Fibroblast of the conjunctiva (primary cell): Measurements from ENCODE around the gene SCGB1D1.
A peak's percentile ranks its signal among the peaks of the same experiment; 100 is the strongest.
"Not testable (repeated sequence)": the region's sequence is repeated elsewhere in the genome, so short reads cannot be mapped to it uniquely, and the experiment has no call there.

Experiments
- DNase-seq: peaks from one replicate; pipeline ENCODE4 v3.0.0-alpha.2; 2010; ENCODE audit warnings: low read depth

SCGB1D1 gene

GRCh38 chr11:62166371-62166770 is 23.6 kb upstream of the SCGB1D1 start:
- no peak for DNase-seq

DNA sequence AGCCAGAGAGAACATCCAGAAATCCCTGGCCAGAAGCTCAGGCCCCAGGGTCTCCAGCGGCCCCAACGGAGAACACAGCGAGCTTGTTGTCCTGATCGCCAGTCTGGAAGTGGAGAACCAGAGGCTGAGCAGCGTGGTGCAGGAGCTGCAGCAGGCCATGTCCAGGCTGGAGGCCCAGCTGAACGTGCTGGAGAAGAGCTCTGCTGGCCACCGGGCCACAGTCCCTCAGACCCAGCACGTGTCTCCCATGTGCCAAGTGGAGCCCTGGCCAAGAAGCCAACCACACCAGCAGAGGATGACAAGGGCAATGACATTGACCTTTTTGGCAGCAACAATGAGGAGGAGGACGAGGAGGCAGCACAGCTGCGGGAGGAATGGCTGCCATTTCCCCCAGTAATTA is 20.6 kb upstream of the SCGB1D1 start:
- no peak for DNase-seq

DNA sequence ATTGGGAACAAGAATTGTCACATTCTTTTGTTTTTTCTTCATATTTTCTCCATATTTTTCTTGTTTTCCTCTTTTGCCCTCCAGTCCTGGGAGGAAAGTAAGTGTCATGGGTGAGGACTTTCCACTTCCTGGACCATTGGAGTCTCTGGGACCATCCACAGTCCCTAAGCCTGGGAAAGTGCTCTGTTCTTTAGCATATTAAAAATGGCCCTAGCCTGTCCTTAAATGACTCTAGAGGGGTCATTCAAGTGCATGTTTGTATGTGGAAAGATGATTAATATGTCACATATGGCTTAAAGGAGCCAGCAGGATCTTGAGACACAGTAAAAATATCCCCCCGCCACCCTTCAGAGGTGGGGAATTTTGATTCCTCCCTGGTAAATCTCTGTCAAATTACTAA is 20.1 kb upstream of the SCGB1D1 start:
- no peak for DNase-seq

GRCh38 chr11:62171261-62171723 is 18.7 kb upstream of the SCGB1D1 start:
- DNase-seq = peak; percentile 68

DNA sequence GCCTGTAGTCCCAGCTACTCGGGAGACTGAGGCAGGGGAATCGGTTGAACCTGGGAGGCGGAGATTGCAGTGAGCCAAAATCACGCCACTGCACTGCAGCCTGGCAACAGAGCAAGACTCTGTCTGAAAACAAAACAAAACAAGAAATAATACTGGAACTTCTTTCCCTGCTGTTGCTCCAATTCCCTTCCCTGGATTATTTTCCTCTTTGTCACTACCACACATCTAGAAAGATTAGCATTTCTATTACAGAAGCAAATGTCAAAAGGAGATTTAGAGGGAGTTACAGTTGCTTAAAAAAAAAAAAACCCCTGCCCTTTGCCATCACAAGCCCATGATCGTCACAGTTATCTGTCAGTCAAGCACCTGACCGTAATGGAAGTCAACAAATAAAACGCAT is 17.7 kb upstream of the SCGB1D1 start:
- no peak for DNase-seq

GRCh38 chr11:62176766-62177165 is 13.2 kb upstream of the SCGB1D1 start:
- DNase-seq = no peak

- no peak for DNase-seq
Measured at GRCh38 chr11:62179995-62180394, 10.0 kb upstream of the SCGB1D1 start.

DNA sequence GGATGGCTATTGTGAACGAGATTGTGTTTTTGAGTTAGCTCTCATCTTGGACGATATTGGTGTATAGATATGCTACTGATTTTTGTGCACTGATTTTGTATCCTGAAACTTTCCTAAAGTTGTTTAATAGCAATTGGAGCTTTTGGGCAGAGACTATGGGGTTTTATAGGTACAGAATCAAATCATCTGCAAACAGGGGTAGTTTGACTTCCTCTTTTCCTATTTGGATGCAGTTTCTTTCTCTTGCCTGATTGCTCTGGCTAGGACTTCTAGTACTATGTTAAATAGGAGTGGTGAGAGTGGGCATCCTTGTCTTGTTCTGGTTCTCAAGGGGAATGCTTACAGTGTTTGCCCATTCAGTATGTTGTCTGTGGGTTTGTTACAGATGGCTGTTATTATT is 8.9 kb upstream of the SCGB1D1 start:
- no peak for DNase-seq

DNA sequence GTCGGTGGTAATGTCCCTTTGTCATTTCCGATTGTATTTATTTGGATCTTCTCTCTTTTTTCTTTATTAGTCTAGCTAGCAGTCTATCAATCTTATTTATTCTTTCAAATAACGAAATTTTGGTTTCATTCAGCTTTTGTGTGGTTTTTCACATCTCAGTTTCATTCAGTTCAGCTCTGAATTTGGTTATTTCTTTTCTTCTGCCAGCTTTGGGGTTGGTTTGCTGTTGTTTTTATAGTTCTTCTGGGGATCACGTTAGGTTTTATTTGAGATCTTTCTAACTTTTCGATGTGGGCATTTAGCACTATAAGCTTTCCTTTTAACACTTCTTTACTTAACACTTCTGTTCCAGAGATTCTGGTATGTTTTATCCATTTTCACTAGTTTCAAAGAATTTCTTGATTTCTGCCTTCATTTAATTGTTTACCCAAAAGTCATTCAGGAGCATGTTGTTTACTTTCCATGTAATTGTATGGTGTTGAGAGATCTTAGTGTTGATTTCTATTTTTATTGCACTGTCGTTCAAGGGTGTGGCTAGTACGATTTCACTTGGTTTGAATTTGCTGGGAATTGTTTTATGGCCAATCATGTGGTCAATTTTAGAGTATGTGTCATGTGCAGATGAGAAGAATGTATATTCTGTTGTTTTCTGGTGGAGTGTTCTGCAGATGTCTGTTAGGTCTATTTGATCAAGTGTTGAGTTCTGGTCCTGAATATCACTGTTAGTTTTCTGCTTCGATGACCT is 7.7 kb upstream of the SCGB1D1 start:
- DNase-seq = no peak

GRCh38 chr11:62186195-62186594 is 3.8 kb upstream of the SCGB1D1 start:
- no peak for DNase-seq

- no peak for DNase-seq
Measured at GRCh38 chr11:62193952-62194351, 3.9 kb downstream of the SCGB1D1 start.

- DNase-seq = not testable (repeated sequence)
Measured at GRCh38 chr11:62195010-62195409, 5.0 kb downstream of the SCGB1D1 start.

- DNase-seq = no peak
Measured at GRCh38 chr11:62195945-62196344, 5.9 kb downstream of the SCGB1D1 start.

DNA sequence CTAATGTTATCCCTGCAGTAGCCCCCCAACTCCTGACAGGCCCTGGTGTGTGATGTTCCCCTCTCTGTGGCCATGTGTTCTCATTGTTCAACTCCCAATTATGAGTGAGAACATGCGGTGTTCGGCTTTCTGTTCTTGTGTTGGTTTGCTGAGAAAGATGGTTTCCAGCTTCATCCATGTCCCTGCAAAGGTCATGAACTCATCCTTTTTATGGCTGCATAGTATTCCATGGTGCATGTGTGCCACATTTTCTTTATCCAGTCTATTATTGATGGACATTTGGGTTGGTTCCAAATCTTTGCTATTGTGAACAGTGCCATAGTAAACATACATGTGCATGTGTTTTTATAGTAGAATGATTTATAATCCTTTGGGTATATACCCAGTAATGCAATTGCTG is 7.4 kb downstream of the SCGB1D1 start:
- not testable (repeated sequence) for DNase-seq

DNA sequence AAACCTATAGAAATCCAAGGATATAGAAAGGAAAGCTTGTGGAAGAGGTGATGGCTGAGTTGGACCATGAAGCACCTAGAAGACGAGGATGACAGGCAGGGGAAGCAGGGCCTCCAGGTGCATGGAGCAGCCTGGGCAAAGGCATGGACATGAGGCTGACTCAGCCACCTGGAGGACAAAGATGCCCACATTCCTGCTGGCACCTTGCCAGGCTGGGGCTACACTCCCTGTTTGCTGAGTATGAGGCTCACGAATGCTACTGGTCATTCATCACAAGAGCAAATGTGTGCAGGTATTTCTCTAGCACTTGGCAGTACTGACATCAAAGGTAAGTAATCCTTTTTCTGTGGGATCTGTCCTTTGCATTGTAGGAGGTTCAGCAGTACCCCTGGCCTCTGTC is 11.4 kb downstream of the SCGB1D1 start:
- no peak for DNase-seq

- DNase-seq = no peak
Measured at GRCh38 chr11:62202910-62203309, 12.9 kb downstream of the SCGB1D1 start.

DNA sequence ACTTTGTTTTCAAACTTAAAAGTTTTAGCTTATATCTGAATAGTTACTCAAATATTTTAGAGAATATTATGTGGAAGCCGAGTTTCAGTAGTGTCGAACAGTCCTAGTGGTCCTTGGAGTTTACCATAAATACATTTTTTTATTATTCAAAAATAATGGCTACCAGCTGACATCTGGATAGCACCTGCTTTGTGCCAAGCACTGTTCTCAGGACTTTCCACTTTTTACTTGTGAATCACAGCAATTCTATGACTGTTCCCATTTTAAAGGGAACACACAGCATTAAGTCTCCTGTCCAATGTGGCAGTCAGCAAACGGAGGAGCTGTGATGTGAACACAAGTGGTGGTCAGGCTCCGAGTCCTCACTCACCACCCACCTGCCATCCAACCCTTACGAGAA is 14.4 kb downstream of the SCGB1D1 start:
- DNase-seq = no peak

DNA sequence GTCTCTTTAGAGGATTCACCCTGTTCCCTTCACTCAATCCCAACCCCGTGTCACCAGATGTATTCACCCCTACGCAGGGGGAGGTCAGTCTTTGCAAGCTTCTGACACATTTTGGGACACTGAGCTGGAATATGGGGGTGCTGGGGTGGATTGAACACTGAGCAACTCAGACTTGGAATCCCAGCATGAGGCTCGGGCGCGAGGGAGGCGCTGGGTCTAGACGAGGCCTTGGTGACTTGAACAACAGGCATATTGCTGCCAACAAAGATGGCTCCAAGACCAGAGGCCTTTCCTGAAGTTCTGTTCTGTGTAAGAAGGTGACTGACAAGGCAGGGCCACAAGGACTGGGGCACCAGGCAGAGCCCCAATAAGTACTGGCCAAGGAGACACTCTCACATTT is 15.4 kb downstream of the SCGB1D1 start:
- DNase-seq = no peak

GRCh38 chr11:62206276-62207066 is 16.5 kb downstream of the SCGB1D1 start:
- DNase-seq = not testable (repeated sequence)

- DNase-seq = no peak
Measured at GRCh38 chr11:62208785-62209144, 18.7 kb downstream of the SCGB1D1 start.

DNA sequence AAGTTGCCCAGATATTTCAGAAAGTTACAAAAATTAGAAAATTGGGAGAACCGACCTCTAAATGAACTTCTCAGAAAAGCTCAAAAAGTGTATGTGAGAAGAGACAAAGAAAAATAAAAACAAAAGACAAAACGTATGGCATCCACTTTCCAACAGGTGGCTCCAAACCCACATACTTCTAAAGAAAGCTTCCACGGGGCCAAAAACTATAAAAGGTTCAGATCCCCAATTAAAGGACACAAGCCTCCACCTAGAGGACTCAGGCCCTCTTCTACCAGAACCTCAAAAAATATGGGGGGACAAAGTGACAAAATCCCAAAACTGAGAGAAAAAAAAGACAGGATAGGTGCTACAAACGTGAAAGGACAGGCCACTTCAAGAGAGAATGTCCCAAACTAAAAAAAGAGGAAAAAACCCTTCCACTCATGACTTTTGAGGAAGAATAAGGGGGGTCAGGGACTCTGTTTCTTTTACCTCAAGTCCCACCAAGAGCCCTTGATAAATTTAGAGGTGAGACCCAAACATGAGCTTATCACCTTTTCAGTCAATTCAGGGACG is 27.3 kb downstream of the SCGB1D1 start:
- DNase-seq = no peak

DNA sequence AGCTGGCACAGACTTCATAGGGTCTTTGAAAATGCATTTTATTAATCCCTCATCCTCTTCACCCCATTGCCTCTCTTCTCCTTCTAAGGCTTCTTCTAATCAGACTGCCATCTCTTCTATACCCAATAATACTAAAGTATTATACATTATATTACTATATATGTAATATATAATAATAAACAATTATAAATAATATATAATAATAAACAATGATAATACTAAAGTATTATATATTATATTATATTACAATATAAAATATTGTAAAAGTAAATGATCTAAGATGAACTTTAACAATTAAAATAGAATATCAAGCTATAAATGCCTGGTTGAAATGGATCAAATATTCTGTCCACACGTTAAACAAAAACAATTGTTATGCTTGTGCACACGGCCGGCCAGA is 31.5 kb downstream of the SCGB1D1 start:
- DNase-seq = no peak

GRCh38 chr11:62223095-62223494 is 33.1 kb downstream of the SCGB1D1 start:
- DNase-seq = no peak
